HEK293 (cell line): ENCODE measurements around the gene RGS7.

Source experiments
- CTCF ChIA-PET: fragments of 350-600 bp; formaldehyde crosslinking; extraction: SDS; loops from one replicate; lab custom pipeline; 2021; ENCODE audit warnings: antibody characterized with exemption; lab: Yijun Ruan, JAX
- POLR2A ChIA-PET: fragments of 300-600 bp; formaldehyde crosslinking; extraction: SDS; loops from one replicate; lab custom pipeline; 2020; ENCODE audit warnings: antibody characterized with exemption, inconsistent platforms; lab: Yijun Ruan, JAX
- H3K27ac ChIP-seq: fragments of 200-500 bp; sonication (Bioruptor generic); 2 replicates; pipeline ENCODE4 v1.5.1; 2014; ENCODE audit warnings: low read depth, low read length, control low read depth, inconsistent platforms; ENCODE audit errors: extremely low read depth
- H3K36me3 ChIP-seq, 2 experiments: fragments of 200-500 bp in 1 of 2; sonication (Bioruptor generic) in 1 of 2; 1 replicate in 1 of 2; 2 replicates in 1 of 2; pipeline ENCODE4 v1.5.1; 2014 to 2017; ENCODE audit warnings: inconsistent platforms in 2 of 2, low read length in 2 of 2; ENCODE audit not compliant: control insufficient read depth in 2 of 2, insufficient read depth in 1 of 2
- H3K4me1 ChIP-seq: fragments of 200-500 bp; sonication (Bioruptor generic); 2 replicates; pipeline ENCODE4 v1.5.1; 2014; ENCODE audit warnings: mild to moderate bottlenecking, low read length, inconsistent platforms; ENCODE audit not compliant: control insufficient read depth, insufficient read depth
- H3K4me3 ChIP-seq: 2 replicates; pipeline ENCODE4 v1.5.1; 2011; ENCODE audit warnings: low read depth, mild to moderate bottlenecking, control low read depth, low read length, moderate library complexity
- H3K9me3 ChIP-seq: fragments of 200-500 bp; sonication (Bioruptor generic); 2 replicates; pipeline ENCODE4 v1.5.1; 2014; ENCODE audit warnings: low read depth, low read length, inconsistent platforms; ENCODE audit not compliant: control insufficient read depth, insufficient read depth
- GLIS1 ChIP-seq: fragments of 450-650 bp; formaldehyde crosslinking; IDR thresholded peaks from 2 replicates; pipeline ENCODE4 v1.5.1; 2016; ENCODE audit warnings: missing biosample characterization, missing genetic modification characterization
- RBAK ChIP-seq: fragments of 450-650 bp; formaldehyde crosslinking; IDR thresholded peaks from 2 replicates; pipeline ENCODE4 v1.5.1; 2016; ENCODE audit warnings: missing biosample characterization, missing genetic modification characterization
- YY1 ChIP-seq: fragments of 450-650 bp; formaldehyde crosslinking; IDR thresholded peaks from 2 replicates; pipeline ENCODE4 v1.5.1; 2018; ENCODE audit warnings: missing biosample characterization, missing genetic modification characterization
- ZEB2 ChIP-seq: fragments of 450-650 bp; formaldehyde crosslinking; IDR thresholded peaks from 2 replicates; pipeline ENCODE4 v1.5.1; 2016; ENCODE audit warnings: missing biosample characterization, missing genetic modification characterization
- ZFP41 ChIP-seq: fragments of 450-650 bp; formaldehyde crosslinking; IDR thresholded peaks from 2 replicates; pipeline ENCODE4 v1.5.1; 2016; ENCODE audit warnings: missing biosample characterization, missing genetic modification characterization, borderline replicate concordance
- ZNF24 ChIP-seq: fragments of 450-650 bp; formaldehyde crosslinking; IDR thresholded peaks from 2 replicates; pipeline ENCODE4 v1.5.1; 2016; ENCODE audit warnings: missing biosample characterization, missing genetic modification characterization
- ZNF266 ChIP-seq: fragments of 450-650 bp; formaldehyde crosslinking; IDR thresholded peaks from 2 replicates; pipeline ENCODE4 v1.5.1; 2016; ENCODE audit warnings: missing biosample characterization, missing genetic modification characterization, low read depth
- ZNF274 ChIP-seq, 2 experiments: fragments of 200-500 bp in 1 of 2; fragments of 450-650 bp in 1 of 2; sonication (Bioruptor generic) in 1 of 2; formaldehyde crosslinking in 1 of 2; IDR thresholded peaks; 2 replicates each; pipeline versions ENCODE4 v1.5.1 to v1.6.1; 2014 to 2016; ENCODE audit warnings: borderline replicate concordance in 1 of 2, inconsistent platforms in 1 of 2, low read length in 1 of 2, missing biosample characterization in 1 of 2, missing genetic modification characterization in 1 of 2
- ZNF391 ChIP-seq: fragments of 450-650 bp; formaldehyde crosslinking; IDR thresholded peaks from 2 replicates; pipeline ENCODE4 v1.5.1; 2016; ENCODE audit warnings: low read depth, missing biosample characterization, missing genetic modification characterization, borderline replicate concordance
- ZNF394 ChIP-seq: fragments of 450-650 bp; formaldehyde crosslinking; IDR thresholded peaks from 2 replicates; pipeline ENCODE4 v1.5.1; 2016; ENCODE audit warnings: missing biosample characterization, missing genetic modification characterization, mild to moderate bottlenecking, moderate library complexity, borderline replicate concordance
- ZNF530 ChIP-seq: fragments of 450-650 bp; formaldehyde crosslinking; IDR thresholded peaks from 2 replicates; pipeline ENCODE4 v1.5.1; 2016; ENCODE audit warnings: low read depth, missing biosample characterization, missing genetic modification characterization
- ZNF561 ChIP-seq: fragments of 450-650 bp; IDR thresholded peaks from 2 replicates; pipeline ENCODE4 v1.5.1; 2018; ENCODE audit warnings: missing biosample characterization, missing genetic modification characterization, borderline replicate concordance
- ZNF585B ChIP-seq: fragments of 450-650 bp; formaldehyde crosslinking; IDR thresholded peaks from 2 replicates; pipeline ENCODE4 v1.5.1; 2016; ENCODE audit warnings: missing biosample characterization, missing genetic modification characterization
- ZNF600 ChIP-seq: fragments of 450-650 bp; formaldehyde crosslinking; IDR thresholded peaks from 2 replicates; pipeline ENCODE4 v1.5.1; 2016; ENCODE audit warnings: missing biosample characterization, missing genetic modification characterization
- TF ChIP-seq, protein P1 (sequence below): fragments of 450-650 bp; formaldehyde crosslinking; IDR thresholded peaks from 2 replicates; pipeline ENCODE4 v1.5.1; 2016; ENCODE audit warnings: missing biosample characterization, missing genetic modification characterization
- TF ChIP-seq, protein P2 (sequence below): fragments of 450-650 bp; formaldehyde crosslinking; IDR thresholded peaks from 2 replicates; pipeline ENCODE4 v1.5.1; 2016; ENCODE audit warnings: missing biosample characterization, missing genetic modification characterization, low read depth
- TF ChIP-seq, protein P3 (sequence below): fragments of 450-650 bp; formaldehyde crosslinking; IDR thresholded peaks from 2 replicates; pipeline ENCODE4 v1.5.1; 2016; ENCODE audit warnings: missing biosample characterization, missing genetic modification characterization
- TF ChIP-seq, protein P4 (sequence below): sonication (generic); formaldehyde crosslinking; IDR thresholded peaks from 2 replicates; pipeline ENCODE4 v1.8.1; 2022; ENCODE audit warnings: mild to moderate bottlenecking, moderate library complexity, missing genetic modification reagents
- TF ChIP-seq, protein P5 (sequence below): fragments of 450-650 bp; formaldehyde crosslinking; conservative IDR thresholded peaks from 2 replicates; pipeline ENCODE4 v1.5.1; 2016; ENCODE audit warnings: low read depth, missing biosample characterization, missing genetic modification characterization
- TF ChIP-seq, protein P6 (sequence below): fragments of 450-650 bp; formaldehyde crosslinking; IDR thresholded peaks from 2 replicates; pipeline ENCODE4 v1.5.1; 2016; ENCODE audit warnings: missing biosample characterization, missing genetic modification characterization, low read depth
- TF ChIP-seq, protein P7 (sequence below): fragments of 450-650 bp; formaldehyde crosslinking; IDR thresholded peaks from 2 replicates; pipeline ENCODE4 v1.5.1; 2016; ENCODE audit warnings: missing biosample characterization, missing genetic modification characterization

Gene RGS7

DNA sequence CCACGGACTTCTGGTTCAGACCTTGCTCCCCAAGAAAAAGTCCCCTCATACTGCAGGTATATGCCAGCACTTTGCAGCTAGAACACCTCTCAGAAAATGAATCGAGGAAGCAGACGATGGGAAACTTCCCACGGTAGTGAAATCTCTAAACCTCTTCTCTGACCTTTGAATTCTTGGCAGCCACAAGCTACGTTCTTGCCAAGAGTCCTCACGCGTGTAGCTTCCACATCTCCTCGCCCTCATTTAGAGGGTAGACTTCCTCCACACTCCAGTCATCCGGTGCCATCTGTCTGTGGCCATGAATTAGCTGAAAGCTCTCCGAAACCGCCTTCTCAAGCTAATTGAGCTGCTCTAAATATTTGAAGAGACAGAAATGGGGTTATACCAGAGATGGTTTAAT is 127.8 kb downstream of the RGS7 start:
- H3K36me3 ChIP-seq: no peaks in the 10 kb centered on the region
- TF ChIP-seq, protein P1, sequence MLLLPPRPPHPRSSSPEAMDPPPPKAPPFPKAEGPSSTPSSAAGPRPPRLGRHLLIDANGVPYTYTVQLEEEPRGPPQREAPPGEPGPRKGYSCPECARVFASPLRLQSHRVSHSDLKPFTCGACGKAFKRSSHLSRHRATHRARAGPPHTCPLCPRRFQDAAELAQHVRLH (tag by site-specific recombination): no peak
- no peak for TF ChIP-seq ZNF600
- no peak for TF ChIP-seq ZNF274 (IDR thresholded peaks at IDR 0.05; ENCODE audit: low read length)
- no peak for TF ChIP-seq ZNF274 (tag by site-specific recombination; IDR thresholded peaks at IDR 0.05; ENCODE audit: borderline replicate concordance)
- TF ChIP-seq, protein P2, sequence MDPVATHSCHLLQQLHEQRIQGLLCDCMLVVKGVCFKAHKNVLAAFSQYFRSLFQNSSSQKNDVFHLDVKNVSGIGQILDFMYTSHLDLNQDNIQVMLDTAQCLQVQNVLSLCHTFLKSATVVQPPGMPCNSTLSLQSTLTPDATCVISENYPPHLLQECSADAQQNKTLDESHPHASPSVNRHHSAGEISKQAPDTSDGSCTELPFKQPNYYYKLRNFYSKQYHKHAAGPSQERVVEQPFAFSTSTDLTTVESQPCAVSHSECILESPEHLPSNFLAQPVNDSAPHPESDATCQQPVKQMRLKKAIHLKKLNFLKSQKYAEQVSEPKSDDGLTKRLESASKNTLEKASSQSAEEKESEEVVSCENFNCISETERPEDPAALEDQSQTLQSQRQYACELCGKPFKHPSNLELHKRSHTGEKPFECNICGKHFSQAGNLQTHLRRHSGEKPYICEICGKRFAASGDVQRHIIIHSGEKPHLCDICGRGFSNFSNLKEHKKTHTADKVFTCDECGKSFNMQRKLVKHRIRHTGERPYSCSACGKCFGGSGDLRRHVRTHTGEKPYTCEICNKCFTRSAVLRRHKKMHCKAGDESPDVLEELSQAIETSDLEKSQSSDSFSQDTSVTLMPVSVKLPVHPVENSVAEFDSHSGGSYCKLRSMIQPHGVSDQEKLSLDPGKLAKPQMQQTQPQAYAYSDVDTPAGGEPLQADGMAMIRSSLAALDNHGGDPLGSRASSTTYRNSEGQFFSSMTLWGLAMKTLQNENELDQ (tag by site-specific recombination): no peak
- no peak for TF ChIP-seq GLIS1 (tag by site-specific recombination)
- no peak for TF ChIP-seq ZNF394
- TF ChIP-seq, protein P3, sequence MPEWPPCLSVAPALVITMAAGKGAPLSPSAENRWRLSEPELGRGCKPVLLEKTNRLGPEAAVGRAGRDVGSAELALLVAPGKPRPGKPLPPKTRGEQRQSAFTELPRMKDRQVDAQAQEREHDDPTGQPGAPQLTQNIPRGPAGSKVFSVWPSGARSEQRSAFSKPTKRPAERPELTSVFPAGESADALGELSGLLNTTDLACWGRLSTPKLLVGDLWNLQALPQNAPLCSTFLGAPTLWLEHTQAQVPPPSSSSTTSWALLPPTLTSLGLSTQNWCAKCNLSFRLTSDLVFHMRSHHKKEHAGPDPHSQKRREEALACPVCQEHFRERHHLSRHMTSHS (tag by site-specific recombination): no peak
- no peak for TF ChIP-seq ZFP41 (tag by site-specific recombination)
- TF ChIP-seq ZNF530 (tag by site-specific recombination): no peak
- TF ChIP-seq ZNF24 (tag by site-specific recombination): no peak
- no peak for TF ChIP-seq RBAK (tag by site-specific recombination)
- TF ChIP-seq, protein P4, sequence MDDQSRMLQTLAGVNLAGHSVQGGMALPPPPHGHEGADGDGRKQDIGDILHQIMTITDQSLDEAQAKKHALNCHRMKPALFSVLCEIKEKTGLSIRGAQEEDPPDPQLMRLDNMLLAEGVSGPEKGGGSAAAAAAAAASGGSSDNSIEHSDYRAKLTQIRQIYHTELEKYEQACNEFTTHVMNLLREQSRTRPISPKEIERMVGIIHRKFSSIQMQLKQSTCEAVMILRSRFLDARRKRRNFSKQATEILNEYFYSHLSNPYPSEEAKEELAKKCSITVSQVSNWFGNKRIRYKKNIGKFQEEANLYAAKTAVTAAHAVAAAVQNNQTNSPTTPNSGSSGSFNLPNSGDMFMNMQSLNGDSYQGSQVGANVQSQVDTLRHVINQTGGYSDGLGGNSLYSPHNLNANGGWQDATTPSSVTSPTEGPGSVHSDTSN (CRISPR knock-in tag): no peak
- no peak for TF ChIP-seq ZNF561
- TF ChIP-seq YY1: no peak
- no peak for TF ChIP-seq ZNF391 (tag by site-specific recombination)
- no peak for TF ChIP-seq ZNF585B (tag by site-specific recombination)
- TF ChIP-seq, protein P5, sequence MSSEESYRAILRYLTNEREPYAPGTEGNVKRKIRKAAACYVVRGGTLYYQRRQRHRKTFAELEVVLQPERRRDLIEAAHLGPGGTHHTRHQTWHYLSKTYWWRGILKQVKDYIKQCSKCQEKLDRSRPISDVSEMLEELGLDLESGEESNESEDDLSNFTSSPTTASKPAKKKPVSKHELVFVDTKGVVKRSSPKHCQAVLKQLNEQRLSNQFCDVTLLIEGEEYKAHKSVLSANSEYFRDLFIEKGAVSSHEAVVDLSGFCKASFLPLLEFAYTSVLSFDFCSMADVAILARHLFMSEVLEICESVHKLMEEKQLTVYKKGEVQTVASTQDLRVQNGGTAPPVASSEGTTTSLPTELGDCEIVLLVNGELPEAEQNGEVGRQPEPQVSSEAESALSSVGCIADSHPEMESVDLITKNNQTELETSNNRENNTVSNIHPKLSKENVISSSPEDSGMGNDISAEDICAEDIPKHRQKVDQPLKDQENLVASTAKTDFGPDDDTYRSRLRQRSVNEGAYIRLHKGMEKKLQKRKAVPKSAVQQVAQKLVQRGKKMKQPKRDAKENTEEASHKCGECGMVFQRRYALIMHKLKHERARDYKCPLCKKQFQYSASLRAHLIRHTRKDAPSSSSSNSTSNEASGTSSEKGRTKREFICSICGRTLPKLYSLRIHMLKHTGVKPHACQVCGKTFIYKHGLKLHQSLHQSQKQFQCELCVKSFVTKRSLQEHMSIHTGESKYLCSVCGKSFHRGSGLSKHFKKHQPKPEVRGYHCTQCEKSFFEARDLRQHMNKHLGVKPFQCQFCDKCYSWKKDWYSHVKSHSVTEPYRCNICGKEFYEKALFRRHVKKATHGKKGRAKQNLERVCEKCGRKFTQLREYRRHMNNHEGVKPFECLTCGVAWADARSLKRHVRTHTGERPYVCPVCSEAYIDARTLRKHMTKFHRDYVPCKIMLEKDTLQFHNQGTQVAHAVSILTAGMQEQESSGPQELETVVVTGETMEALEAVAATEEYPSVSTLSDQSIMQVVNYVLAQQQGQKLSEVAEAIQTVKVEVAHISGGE: no peak
- no peaks in the 10 kb centered on the region for H3K9me3 ChIP-seq
- H3K4me1 ChIP-seq: peaks cover 12% of the 10 kb centered on the region; the same call in 1 of the 2 replicates
- H3K4me3 ChIP-seq: no peak overlapping the region
- ChIA-PET POLR2A (no interaction called here), CTCF (interaction anchor here (1.1 to 1.3 kb wide), 2 partner anchors 9 to 70 kb away, joined by 3 to 6 read pairs; no protein-coding TSS in a partner anchor)
- no peak overlapping the region for H3K27ac ChIP-seq

DNA sequence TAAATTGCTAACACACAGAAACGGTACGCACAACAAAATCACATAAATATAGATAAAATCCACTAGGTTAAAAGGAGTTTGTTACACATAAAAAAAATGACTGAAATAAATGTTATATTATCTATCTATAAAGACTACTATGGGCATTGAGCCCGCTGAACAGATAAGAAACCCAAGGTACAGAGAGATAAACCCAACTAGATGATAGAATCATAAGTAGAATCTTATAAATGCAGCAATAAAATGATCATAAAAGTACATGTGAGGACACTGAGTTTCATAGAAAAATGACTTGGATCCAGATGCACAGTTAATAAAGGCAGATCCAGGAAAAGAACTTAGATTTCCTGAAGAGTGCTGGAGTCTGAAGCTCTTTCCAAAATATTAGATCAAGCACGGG is 128.7 kb downstream of the RGS7 start:
- ChIA-PET CTCF (interaction anchor here (1.3 kb wide), 1 partner anchor 9 kb away, joined by 6 read pairs; no protein-coding TSS in a partner anchor), POLR2A (no interaction called here)
- Histone ChIP-seq H3K36me3 (no peaks in the 10 kb centered on the region), H3K9me3 (no peaks in the 10 kb centered on the region), H3K4me3 (no peak overlapping the region), H3K4me1 (peaks cover 12% of the 10 kb centered on the region; the same call in 1 of the 2 replicates), H3K27ac (no peak overlapping the region)
- TF ChIP-seq ZNF266: no peak
- TF ChIP-seq, protein P6, sequence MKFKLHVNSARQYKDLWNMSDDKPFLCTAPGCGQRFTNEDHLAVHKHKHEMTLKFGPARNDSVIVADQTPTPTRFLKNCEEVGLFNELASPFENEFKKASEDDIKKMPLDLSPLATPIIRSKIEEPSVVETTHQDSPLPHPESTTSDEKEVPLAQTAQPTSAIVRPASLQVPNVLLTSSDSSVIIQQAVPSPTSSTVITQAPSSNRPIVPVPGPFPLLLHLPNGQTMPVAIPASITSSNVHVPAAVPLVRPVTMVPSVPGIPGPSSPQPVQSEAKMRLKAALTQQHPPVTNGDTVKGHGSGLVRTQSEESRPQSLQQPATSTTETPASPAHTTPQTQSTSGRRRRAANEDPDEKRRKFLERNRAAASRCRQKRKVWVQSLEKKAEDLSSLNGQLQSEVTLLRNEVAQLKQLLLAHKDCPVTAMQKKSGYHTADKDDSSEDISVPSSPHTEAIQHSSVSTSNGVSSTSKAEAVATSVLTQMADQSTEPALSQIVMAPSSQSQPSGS (tag by site-specific recombination): no peak
- no peak for TF ChIP-seq ZEB2 (tag by site-specific recombination)
- TF ChIP-seq, protein P7, sequence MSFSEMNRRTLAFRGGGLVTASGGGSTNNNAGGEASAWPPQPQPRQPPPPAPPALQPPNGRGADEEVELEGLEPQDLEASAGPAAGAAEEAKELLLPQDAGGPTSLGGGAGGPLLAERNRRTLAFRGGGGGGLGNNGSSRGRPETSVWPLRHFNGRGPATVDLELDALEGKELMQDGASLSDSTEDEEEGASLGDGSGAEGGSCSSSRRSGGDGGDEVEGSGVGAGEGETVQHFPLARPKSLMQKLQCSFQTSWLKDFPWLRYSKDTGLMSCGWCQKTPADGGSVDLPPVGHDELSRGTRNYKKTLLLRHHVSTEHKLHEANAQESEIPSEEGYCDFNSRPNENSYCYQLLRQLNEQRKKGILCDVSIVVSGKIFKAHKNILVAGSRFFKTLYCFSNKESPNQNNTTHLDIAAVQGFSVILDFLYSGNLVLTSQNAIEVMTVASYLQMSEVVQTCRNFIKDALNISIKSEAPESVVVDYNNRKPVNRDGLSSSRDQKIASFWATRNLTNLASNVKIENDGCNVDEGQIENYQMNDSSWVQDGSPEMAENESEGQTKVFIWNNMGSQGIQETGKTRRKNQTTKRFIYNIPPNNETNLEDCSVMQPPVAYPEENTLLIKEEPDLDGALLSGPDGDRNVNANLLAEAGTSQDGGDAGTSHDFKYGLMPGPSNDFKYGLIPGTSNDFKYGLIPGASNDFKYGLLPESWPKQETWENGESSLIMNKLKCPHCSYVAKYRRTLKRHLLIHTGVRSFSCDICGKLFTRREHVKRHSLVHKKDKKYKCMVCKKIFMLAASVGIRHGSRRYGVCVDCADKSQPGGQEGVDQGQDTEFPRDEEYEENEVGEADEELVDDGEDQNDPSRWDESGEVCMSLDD (tag by site-specific recombination): no peak
